ENCODE measurements around the gene IL21R. TPM values are rescaled to one million over a fixed set of nuclear protein-coding genes. Genes with fewer than 3 reads are reported as not detected.
A peak's percentile ranks its signal among the peaks of the same experiment; 100 is the strongest.

Gene IL21R
- total and polyA plus RNA-seq, 10 of the 15 experiments (the other 5 are each of a cell fraction or from before 2014, with no cell fraction given), result 5.3 to 138 (median 82.5) TPM

- ChIA-PET SMC1A (ENCODE audit: uncharacterized antibody, unreplicated experiment) (interaction anchor here (0.6 to 7.8 kb wide), 14 partner anchors 26 to 277 kb away, joined by 3 to 82 read pairs (median 6); partner anchors contain the start of gene IL21R), RAD21 (ENCODE audit: unreplicated experiment) (interaction anchor here (0.8 to 9.5 kb wide), 12 partner anchors 11 to 299 kb away, joined by 3 to 145 read pairs (median 6); partner anchors contain the start of gene IL21R), POLR2A (interaction anchor here (0.7 to 8.4 kb wide), 6 partner anchors 10 to 249 kb away, joined by 3 to 132 read pairs (median 8); partner anchors contain the start of gene IL21R), CTCF (interaction anchor here (0.6 to 9.7 kb wide), 16 partner anchors 25 to 300 kb away, joined by 3 to 106 read pairs (median 4); no protein-coding TSS in a partner anchor)
- no TSS peak for BruUV-seq (replicated peaks)
- H3K4me2 ChIP-seq (ENCODE audit: control insufficient read depth, insufficient read depth), result no peak overlapping the region
- intact Hi-C loops (cut with micrococcal nuclease; ENCODE audit: unreplicated experiment), result loop anchor here (5.0 kb wide), 1 partner anchor 66 kb away; no protein-coding TSS in a partner anchor
- H3K9me3 ChIP-seq (replicated peaks; ENCODE audit: control insufficient read depth, insufficient read depth, low read length), result peaks cover 4% of the 10 kb centered on the region
- DNase-seq (ENCODE audit: low read depth, low spot score) (peak; percentile 25), FAIRE-seq (no peak), ATAC-seq (0 out of 3 replicates have a peak, but pooled peaks have one; percentile 1)
- WGBS (ENCODE audit: insufficient coverage, insufficient replicate concordance, low lambda C conversion rate, missing lambda C conversion rate), result 41% methylated on average over 16 of the region's 16 CpGs
- peaks cover 10 to 13% of the 10 kb centered on the region in 2 experiments; a peak in 3 of 4 replicates for H3K36me3 ChIP-seq (ENCODE audit: control insufficient read depth in 2 of 2, insufficient read depth in 2 of 2, low read length in 1 of 2)
- no peak overlapping the region for H3K4me3 ChIP-seq
- H3K9ac ChIP-seq (ENCODE audit: control insufficient read depth, insufficient read depth, low read length), result no peak overlapping the region
- no peaks in the 10 kb centered on the region for H3K79me2 ChIP-seq (ENCODE audit: control insufficient read depth, insufficient read depth, low read length)
- H4K20me1 ChIP-seq (ENCODE audit: control insufficient read depth, insufficient read depth), result no peaks in the 10 kb centered on the region
- H3K27me3 ChIP-seq (replicated peaks in 1 of 2; ENCODE audit: control insufficient read depth in 2 of 2, insufficient read depth in 2 of 2, low read length in 1 of 2), result no peaks in the 10 kb centered on the region
- H3K27ac ChIP-seq (ENCODE audit: control insufficient read depth, insufficient read depth), result no peak overlapping the region
- H3K4me1 ChIP-seq (ENCODE audit: control insufficient read depth, insufficient read depth, low read length), result peaks cover 49% of the 10 kb centered on the region
- in situ Hi-C loops (cut with MboI), result loop anchor here (10.0 kb wide), 2 partner anchors 278 to 1618 kb away; no protein-coding TSS in a partner anchor
- no peak overlapping the region for H2AFZ ChIP-seq (ENCODE audit: control insufficient read depth, low read depth, low read length)
- peak; percentile 36; the same call in 1 of the 2 replicates for TF ChIP-seq FOXM1 (IDR thresholded peaks at IDR 0.05; ENCODE audit: low read depth, low read length)
- TF ChIP-seq ZBTB11 (CRISPR knock-in tag; IDR thresholded peaks at IDR 0.05), result no peak
- TF ChIP-seq CUX1 (IDR thresholded peaks at IDR 0.05; ENCODE audit: insufficient replicate concordance, low read depth, low read length), result no peak
- no peak for TF ChIP-seq TAF1 (IDR thresholded peaks at IDR 0.05; ENCODE audit: borderline replicate concordance, low read depth, low read length)
- TF ChIP-seq JUND (IDR thresholded peaks at IDR 0.05; ENCODE audit: low read depth, low read length), result no peak
- TF ChIP-seq POLR2A (IDR thresholded peaks at IDR 0.05; ENCODE audit: low read depth, low read length), result peak; percentile 73
- peak; percentile 18; the same call in 1 of the 2 replicates for TF ChIP-seq CBFB (IDR thresholded peaks at IDR 0.05; ENCODE audit: low read depth)
- no peak for TF ChIP-seq KAT2A (conservative IDR thresholded peaks at IDR 0.05; ENCODE audit: control insufficient read depth, low read depth, low read length)
- no peak for TF ChIP-seq RFX5 (IDR thresholded peaks at IDR 0.05; ENCODE audit: low read depth, low read length)
- peak; percentile 15; the same call in 1 of the 2 replicates for TF ChIP-seq RUNX3 (IDR thresholded peaks at IDR 0.05; ENCODE audit: low read length)
- no peak for TF ChIP-seq TBL1XR1 (IDR thresholded peaks at IDR 0.05; ENCODE audit: low read depth, low read length)
- TF ChIP-seq NBN (IDR thresholded peaks at IDR 0.05), result no peak
These were observed 50.9 kb downstream of the IL21R start for GRCh38 chr16:27452569-27453493.
